DOHH2 (cell line): ENCODE measurements around the gene WBP1.

Experiments used
- H3F3A ChIP-seq: fragments of 200-600 bp; sonication (generic), shearing (Covaris generic); 2 replicates; pipeline ENCODE4 v1.6.0; 2016; ENCODE audit warnings: antibody characterized with exemption, mild to moderate bottlenecking; ENCODE audit not compliant: control insufficient read depth, insufficient read depth
- H3K27ac ChIP-seq: fragments of 200-600 bp; sonication (generic); 2 replicates; pipeline ENCODE4 v1.5.1; 2014; ENCODE audit warnings: low read depth, mild to moderate bottlenecking, low read length, moderate library complexity
- H3K27me3 ChIP-seq: fragments of 200-600 bp; sonication (generic); 2 replicates; pipeline ENCODE4 v1.6.1; 2014; ENCODE audit warnings: mild to moderate bottlenecking, low read length, mixed read lengths; ENCODE audit not compliant: control insufficient read depth
- H3K36me3 ChIP-seq: fragments of 200-600 bp; sonication (generic); 2 replicates; pipeline ENCODE4 v1.6.1; 2014; ENCODE audit warnings: mild to moderate bottlenecking, low read length, moderate library complexity, mixed read lengths; ENCODE audit not compliant: control insufficient read depth
- H3K4me1 ChIP-seq: fragments of 200-600 bp; sonication (generic); 2 replicates; pipeline ENCODE4 v1.6.1; 2014; ENCODE audit warnings: mild to moderate bottlenecking, low read length, mixed read lengths; ENCODE audit not compliant: control insufficient read depth
- H3K4me2 ChIP-seq: fragments of 200-600 bp; sonication (generic); 2 replicates; pipeline ENCODE4 v1.6.0; 2014; ENCODE audit warnings: mild to moderate bottlenecking, low read length, moderate library complexity
- H3K4me3 ChIP-seq: fragments of 200-600 bp; sonication (generic); 2 replicates; pipeline ENCODE4 v1.5.1; 2014; ENCODE audit warnings: mild to moderate bottlenecking, low read length, mixed read lengths
- H3K79me2 ChIP-seq: fragments of 200-600 bp; sonication (generic); 2 replicates; pipeline ENCODE4 v1.6.1; 2014; ENCODE audit warnings: mild to moderate bottlenecking, low read length, mixed read lengths; ENCODE audit not compliant: control insufficient read depth
- H3K9me2 ChIP-seq: fragments of 200-600 bp; sonication (generic); replicated peaks from 2 replicates; pipeline ENCODE4 v1.6.1; 2014; ENCODE audit warnings: mild to moderate bottlenecking, low read length, mixed read lengths; ENCODE audit not compliant: control insufficient read depth
- H3K9me3 ChIP-seq: fragments of 200-600 bp; sonication (generic); 2 replicates; pipeline ENCODE4 v1.6.1; 2014; ENCODE audit warnings: antibody characterized with exemption, low read length, mixed read lengths; ENCODE audit not compliant: control insufficient read depth, insufficient read depth
- H4K20me1 ChIP-seq: fragments of 200-600 bp; sonication (generic); 2 replicates; pipeline ENCODE4 v1.6.0; 2014; ENCODE audit warnings: low read depth, mild to moderate bottlenecking, antibody characterized with exemption, low read length, moderate library complexity; ENCODE audit not compliant: control insufficient read depth, insufficient read depth
- EZH2phosphoT487 ChIP-seq: fragments of 200-600 bp; sonication (generic); IDR thresholded peaks from 2 replicates; pipeline ENCODE4 v1.6.1; 2017; ENCODE audit warnings: borderline replicate concordance, mild to moderate bottlenecking, antibody characterized with exemption, low read length, moderate library complexity, mixed read lengths
- TF ChIP-seq, protein P1 (sequence below): fragments of 200-600 bp; sonication (generic); IDR thresholded peaks from one replicate; pipeline ENCODE4 v1.5.1; 2014; ENCODE audit warnings: antibody characterized with exemption, mild to moderate bottlenecking, low read depth, low read length; ENCODE audit not compliant: poor library complexity, severe bottlenecking

The WBP1 gene

GRCh38 chr2:74472086-74472944 is 14.1 kb downstream of the WBP1 start, which contains the start of gene MRPL53:
MRPL53 (minus strand) TSS chr2:74472680; CDS start chr2:74472660, 20 bp downstream.
- Histone ChIP-seq H3K9me3 (no peaks in the 10 kb centered on the region), H3K4me1 (peaks cover 16% of the 10 kb centered on the region)

GRCh38 chr2:74472945-74473258 is 14.7 kb downstream of the WBP1 start:
- peak overlapping the region; percentile 97 for H3K4me3 ChIP-seq
- no peaks in the 10 kb centered on the region for H3K9me2 ChIP-seq
- H3K9me3 ChIP-seq, result no peaks in the 10 kb centered on the region
- TF ChIP-seq, protein P1, sequence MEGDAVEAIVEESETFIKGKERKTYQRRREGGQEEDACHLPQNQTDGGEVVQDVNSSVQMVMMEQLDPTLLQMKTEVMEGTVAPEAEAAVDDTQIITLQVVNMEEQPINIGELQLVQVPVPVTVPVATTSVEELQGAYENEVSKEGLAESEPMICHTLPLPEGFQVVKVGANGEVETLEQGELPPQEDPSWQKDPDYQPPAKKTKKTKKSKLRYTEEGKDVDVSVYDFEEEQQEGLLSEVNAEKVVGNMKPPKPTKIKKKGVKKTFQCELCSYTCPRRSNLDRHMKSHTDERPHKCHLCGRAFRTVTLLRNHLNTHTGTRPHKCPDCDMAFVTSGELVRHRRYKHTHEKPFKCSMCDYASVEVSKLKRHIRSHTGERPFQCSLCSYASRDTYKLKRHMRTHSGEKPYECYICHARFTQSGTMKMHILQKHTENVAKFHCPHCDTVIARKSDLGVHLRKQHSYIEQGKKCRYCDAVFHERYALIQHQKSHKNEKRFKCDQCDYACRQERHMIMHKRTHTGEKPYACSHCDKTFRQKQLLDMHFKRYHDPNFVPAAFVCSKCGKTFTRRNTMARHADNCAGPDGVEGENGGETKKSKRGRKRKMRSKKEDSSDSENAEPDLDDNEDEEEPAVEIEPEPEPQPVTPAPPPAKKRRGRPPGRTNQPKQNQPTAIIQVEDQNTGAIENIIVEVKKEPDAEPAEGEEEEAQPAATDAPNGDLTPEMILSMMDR, result no peak
- no peak for TF ChIP-seq EZH2phosphoT487
- H3K4me1 ChIP-seq, result peaks cover 16% of the 10 kb centered on the region
- no peaks in the 10 kb centered on the region for H3K27me3 ChIP-seq
- H3K27ac ChIP-seq, result peak overlapping the region; percentile 83
- peaks cover 35% of the 10 kb centered on the region for H3K36me3 ChIP-seq
- H3F3A ChIP-seq, result peaks cover 11% of the 10 kb centered on the region
- peak overlapping the region; percentile 79 for H3K4me2 ChIP-seq
- 0 out of 2 replicates have a peak, but pooled peaks cover 3% of the 10 kb centered on the region for H4K20me1 ChIP-seq
- peaks cover 20% of the 10 kb centered on the region for H3K79me2 ChIP-seq

More at GRCh38 chr2:74472086-74472944, 14.1 kb downstream of the WBP1 start, which contains the start of gene MRPL53:
- Histone ChIP-seq H3K79me2 (peaks cover 20% of the 10 kb centered on the region), H3K36me3 (peaks cover 31% of the 10 kb centered on the region), H3K9me2 (no peaks in the 10 kb centered on the region), H3K27me3 (no peaks in the 10 kb centered on the region), H3K4me3 (peak within 1 kb of the TSS; percentile 97), H3K27ac (peak within 1 kb of the TSS; percentile 83), H4K20me1 (0 out of 2 replicates have a peak, but pooled peaks cover under 1% of the 10 kb centered on the region), H3F3A (peaks cover 11% of the 10 kb centered on the region), H3K4me2 (peak within 1 kb of the TSS; percentile 79)
- TF ChIP-seq, protein P1, result no peak
- TF ChIP-seq EZH2phosphoT487, result no peak

DNA sequence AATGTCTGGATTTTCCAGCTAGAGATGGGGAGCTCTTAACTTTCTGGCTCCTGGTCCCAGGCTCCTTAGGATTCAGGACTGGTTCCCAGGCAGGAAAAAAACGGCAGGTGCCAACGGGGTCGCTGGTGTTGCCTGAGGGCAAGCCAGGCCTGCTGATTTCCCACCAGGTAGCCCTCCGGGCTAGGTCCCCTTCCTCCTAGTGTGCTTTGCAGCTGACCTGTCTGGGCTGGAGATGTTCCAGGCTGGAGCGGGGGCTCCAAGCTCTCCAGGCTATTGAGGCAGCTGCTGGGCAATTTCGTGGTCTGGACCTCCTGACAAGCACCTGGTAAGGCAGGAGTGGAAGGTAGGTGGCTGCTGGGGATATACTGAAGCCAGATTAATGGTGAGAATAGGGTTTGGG is 16.2 kb downstream of the WBP1 start:
- no peak for TF ChIP-seq EZH2phosphoT487
- TF ChIP-seq, protein P1, result no peak
- Histone ChIP-seq H3K27me3 (no peaks in the 10 kb centered on the region), H3K9me3 (no peaks in the 10 kb centered on the region), H3K79me2 (peaks cover 20% of the 10 kb centered on the region), H3K9me2 (no peaks in the 10 kb centered on the region), H3F3A (peaks cover 11% of the 10 kb centered on the region), H4K20me1 (0 out of 2 replicates have a peak, but pooled peaks cover 3% of the 10 kb centered on the region), H3K4me2 (no peak overlapping the region), H3K27ac (no peak overlapping the region), H3K4me3 (no peak overlapping the region), H3K4me1 (peaks cover 16% of the 10 kb centered on the region), H3K36me3 (peaks cover 38% of the 10 kb centered on the region)
